Activated naive CD8-positive, alpha-beta T cell (primary cell): Measurements from ENCODE around the gene DAPL1.

Experiments used
- H3K27ac Mint-ChIP-seq: one replicate; pipeline ENCODE4 v1.8.0; 2021; ENCODE audit warnings: mixed read lengths
- H3K27me3 Mint-ChIP-seq: one replicate; pipeline ENCODE4 v1.8.0; 2021; ENCODE audit warnings: mixed read lengths
- H3K36me3 Mint-ChIP-seq: one replicate; pipeline ENCODE4 v1.8.0; 2021; ENCODE audit warnings: mixed read lengths
- H3K4me1 Mint-ChIP-seq: one replicate; pipeline ENCODE4 v1.8.0; 2021; ENCODE audit warnings: low read depth, mixed read lengths
- H3K4me3 Mint-ChIP-seq: one replicate; pipeline ENCODE4 v1.8.0; 2021; ENCODE audit warnings: mild to moderate bottlenecking, mixed read lengths
- H3K9me3 Mint-ChIP-seq: one replicate; pipeline ENCODE4 v1.8.0; 2021; ENCODE audit warnings: low read depth, mixed read lengths

The DAPL1 gene, protein sequence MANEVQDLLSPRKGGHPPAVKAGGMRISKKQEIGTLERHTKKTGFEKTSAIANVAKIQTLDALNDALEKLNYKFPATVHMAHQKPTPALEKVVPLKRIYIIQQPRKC

GRCh38 chr2:158795195-158795924 is at the start of gene DAPL1:
Gene DAPL1 (plus strand): TSS chr2:158795317. CDS start chr2:158795373, 56 bp downstream.
- Mint-ChIP-seq H3K27me3 (peaks cover 7% of the 10 kb centered on the region), H3K4me3 (no peak within 1 kb of the TSS), H3K4me1 (peaks cover 4% of the 10 kb centered on the region), H3K9me3 (no peaks in the 10 kb centered on the region), H3K36me3 (no peaks in the 10 kb centered on the region), H3K27ac (no peak within 1 kb of the TSS)

DNA sequence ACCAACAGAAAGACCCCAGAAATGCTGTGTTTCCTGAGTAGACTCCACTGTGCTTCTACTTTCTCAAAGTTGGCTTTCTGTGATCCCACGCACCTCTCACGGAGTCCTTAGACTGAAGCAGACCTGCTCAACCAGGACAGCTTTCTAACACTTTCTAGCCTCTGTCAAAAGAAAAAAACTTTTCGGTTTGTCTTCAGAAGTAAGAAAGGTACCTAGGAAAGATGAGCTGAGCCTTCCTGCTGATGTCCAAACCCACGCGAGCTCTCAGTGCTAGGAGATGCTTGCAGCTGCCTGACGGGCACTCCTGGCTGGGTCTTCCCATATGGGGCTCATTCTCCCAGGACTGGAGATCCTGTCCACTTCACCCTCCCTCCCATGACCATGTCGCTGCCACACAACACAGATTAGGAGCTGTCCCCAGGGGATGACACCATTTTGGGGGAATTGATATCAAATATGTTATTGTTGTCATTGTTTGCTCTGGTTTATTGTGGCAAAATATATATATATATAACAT is 49.2 kb upstream of the DAPL1 start:
- Mint-ChIP-seq H3K27ac (no peak overlapping the region), H3K4me3 (no peak overlapping the region), H3K36me3 (no peaks in the 10 kb centered on the region), H3K4me1 (no peaks in the 10 kb centered on the region), H3K27me3 (peaks cover 14% of the 10 kb centered on the region), H3K9me3 (no peaks in the 10 kb centered on the region)

DNA sequence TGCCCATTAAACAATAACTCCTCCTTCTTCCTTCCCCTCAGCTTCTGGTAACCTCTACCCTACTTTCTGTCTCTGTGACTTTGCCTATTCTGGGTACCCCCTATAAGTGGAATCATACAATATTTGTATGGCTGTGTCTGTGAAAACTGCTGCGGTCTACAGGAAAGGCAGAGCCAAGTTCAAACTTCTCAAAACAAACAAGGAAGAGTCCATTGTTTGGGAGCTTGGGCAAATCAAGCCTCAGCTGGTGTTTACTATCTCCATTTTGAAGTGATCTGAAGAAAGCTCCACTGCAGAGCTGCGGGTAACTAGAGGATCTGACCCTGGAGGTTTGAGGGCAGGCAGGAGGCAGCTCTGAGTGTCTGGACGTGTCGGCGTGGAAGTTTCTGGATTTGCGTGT is 48.6 kb upstream of the DAPL1 start:
- no peaks in the 10 kb centered on the region for H3K4me1 Mint-ChIP-seq

GRCh38 chr2:158747281-158747680 is 47.8 kb upstream of the DAPL1 start:
- Mint-ChIP-seq H3K9me3 (no peaks in the 10 kb centered on the region), H3K4me3 (no peak overlapping the region), H3K27ac (no peak overlapping the region), H3K27me3 (peaks cover 14% of the 10 kb centered on the region), H3K36me3 (no peaks in the 10 kb centered on the region), H3K4me1 (no peaks in the 10 kb centered on the region)

More for the DNA sequence above, 48.6 kb upstream of the DAPL1 start:
- Mint-ChIP-seq H3K27ac (no peak overlapping the region), H3K4me3 (no peak overlapping the region), H3K9me3 (no peaks in the 10 kb centered on the region), H3K36me3 (no peaks in the 10 kb centered on the region), H3K27me3 (peaks cover 14% of the 10 kb centered on the region)

DNA sequence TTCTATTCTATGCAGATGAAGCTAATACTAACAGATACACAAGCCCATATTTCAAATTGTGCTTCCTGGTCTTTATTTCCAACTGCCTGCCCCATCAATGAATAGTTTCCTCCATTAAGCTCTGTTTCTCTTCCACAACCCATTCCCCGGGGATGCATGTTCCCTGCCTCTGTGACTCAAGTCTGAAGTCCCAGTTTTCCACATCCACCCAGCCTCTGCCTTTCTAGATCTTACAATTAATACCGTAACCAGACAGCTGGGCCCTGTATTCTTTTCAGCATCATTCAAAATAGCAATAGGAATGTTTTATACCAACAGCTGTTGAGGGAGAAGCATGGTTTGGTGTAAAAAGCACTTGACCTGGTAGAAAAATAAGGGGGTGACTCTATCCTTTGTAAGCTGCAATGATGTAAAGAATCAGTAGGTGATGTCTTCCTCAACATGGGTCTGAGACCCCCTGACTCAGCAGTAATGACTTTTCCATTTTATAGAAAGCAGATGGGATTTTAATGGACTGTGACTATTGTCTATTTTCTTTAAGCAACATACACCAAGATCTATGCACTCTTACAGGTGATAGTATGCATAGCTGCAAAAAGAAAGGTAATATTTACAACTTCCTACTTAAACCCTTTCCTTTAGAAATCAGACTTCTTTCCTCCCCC is 46.1 kb upstream of the DAPL1 start:
- H3K27me3 Mint-ChIP-seq, result peaks cover 16% of the 10 kb centered on the region
- H3K9me3 Mint-ChIP-seq, result no peaks in the 10 kb centered on the region
- no peaks in the 10 kb centered on the region for H3K4me1 Mint-ChIP-seq
- no peaks in the 10 kb centered on the region for H3K36me3 Mint-ChIP-seq
- no peak overlapping the region for H3K4me3 Mint-ChIP-seq
- H3K27ac Mint-ChIP-seq, result no peak overlapping the region

- Mint-ChIP-seq H3K9me3 (no peaks in the 10 kb centered on the region), H3K4me3 (no peak overlapping the region), H3K4me1 (no peaks in the 10 kb centered on the region), H3K27ac (no peak overlapping the region), H3K36me3 (no peaks in the 10 kb centered on the region), H3K27me3 (peaks cover 16% of the 10 kb centered on the region)
Measured at GRCh38 chr2:158750458-158751125, 44.5 kb upstream of the DAPL1 start.

GRCh38 chr2:158753641-158754611 is 41.2 kb upstream of the DAPL1 start:
- Mint-ChIP-seq H3K9me3 (no peaks in the 10 kb centered on the region), H3K4me3 (no peak overlapping the region), H3K36me3 (no peaks in the 10 kb centered on the region), H3K4me1 (no peaks in the 10 kb centered on the region), H3K27me3 (peaks cover 6% of the 10 kb centered on the region), H3K27ac (no peak overlapping the region)

- H3K4me1 Mint-ChIP-seq, result no peaks in the 10 kb centered on the region
- no peak overlapping the region for H3K4me3 Mint-ChIP-seq
- H3K27me3 Mint-ChIP-seq, result peaks cover 7% of the 10 kb centered on the region
- H3K36me3 Mint-ChIP-seq, result no peaks in the 10 kb centered on the region
- H3K9me3 Mint-ChIP-seq, result no peaks in the 10 kb centered on the region
- no peak overlapping the region for H3K27ac Mint-ChIP-seq
Measured at GRCh38 chr2:158755310-158756087, 39.6 kb upstream of the DAPL1 start.

DNA sequence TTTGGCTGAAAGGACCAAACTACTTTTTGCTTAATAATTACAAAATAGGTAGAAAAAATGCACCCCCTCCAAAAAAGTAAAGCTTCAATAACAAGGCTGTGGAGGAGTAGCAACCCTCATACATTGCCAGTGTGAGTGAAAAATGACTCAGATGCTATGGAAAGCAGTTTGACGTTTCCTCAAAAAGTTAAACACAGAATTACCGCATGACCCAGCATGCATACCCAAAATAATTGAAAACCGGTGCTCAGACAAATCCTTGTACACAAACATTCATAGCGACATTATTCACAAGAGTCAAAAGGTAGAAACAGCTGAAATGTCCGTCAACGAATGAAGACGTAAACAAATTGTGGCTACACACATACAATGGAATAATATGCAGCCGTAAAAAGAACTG is 38.8 kb upstream of the DAPL1 start:
- Mint-ChIP-seq H3K27ac (no peak overlapping the region), H3K36me3 (no peaks in the 10 kb centered on the region), H3K4me3 (no peak overlapping the region), H3K4me1 (no peaks in the 10 kb centered on the region), H3K27me3 (peaks cover 7% of the 10 kb centered on the region), H3K9me3 (no peaks in the 10 kb centered on the region)

DNA sequence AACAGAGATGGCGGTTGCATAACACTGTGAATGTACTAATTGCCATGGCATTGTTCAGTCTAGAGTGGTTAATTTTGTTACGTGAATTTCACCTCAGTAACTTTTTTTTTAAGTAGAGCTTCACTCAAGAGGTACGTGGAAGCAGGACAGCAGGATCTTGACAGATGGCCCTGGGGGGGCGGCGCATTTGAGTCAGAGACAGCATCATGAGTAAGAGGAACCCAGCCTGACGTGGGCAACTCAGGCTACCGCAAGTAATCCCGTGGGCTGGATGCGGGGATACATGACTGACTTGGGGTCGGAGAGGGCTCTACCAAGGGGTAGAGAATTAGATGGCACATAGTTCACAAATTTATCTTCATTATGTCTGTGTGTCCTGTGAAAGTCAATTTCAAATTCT is 38.1 kb upstream of the DAPL1 start:
- Mint-ChIP-seq H3K36me3 (no peaks in the 10 kb centered on the region), H3K4me3 (no peak overlapping the region), H3K27ac (no peak overlapping the region), H3K27me3 (peaks cover 7% of the 10 kb centered on the region), H3K9me3 (no peaks in the 10 kb centered on the region), H3K4me1 (no peaks in the 10 kb centered on the region)

GRCh38 chr2:158760887-158761286 is 34.2 kb upstream of the DAPL1 start:
- Mint-ChIP-seq H3K27me3 (peaks cover 2% of the 10 kb centered on the region), H3K4me3 (no peak overlapping the region), H3K27ac (no peak overlapping the region), H3K36me3 (no peaks in the 10 kb centered on the region), H3K4me1 (no peaks in the 10 kb centered on the region), H3K9me3 (no peaks in the 10 kb centered on the region)

- Mint-ChIP-seq H3K27me3 (peaks cover 2% of the 10 kb centered on the region), H3K4me3 (no peak overlapping the region), H3K36me3 (no peaks in the 10 kb centered on the region), H3K4me1 (no peaks in the 10 kb centered on the region), H3K27ac (no peak overlapping the region), H3K9me3 (no peaks in the 10 kb centered on the region)
Measured at GRCh38 chr2:158761621-158762020, 33.5 kb upstream of the DAPL1 start.

GRCh38 chr2:158762336-158762735 is 32.8 kb upstream of the DAPL1 start:
- Mint-ChIP-seq H3K36me3 (no peaks in the 10 kb centered on the region), H3K4me3 (no peak overlapping the region), H3K4me1 (no peaks in the 10 kb centered on the region), H3K27ac (no peak overlapping the region), H3K27me3 (peaks cover 2% of the 10 kb centered on the region), H3K9me3 (no peaks in the 10 kb centered on the region)

DNA sequence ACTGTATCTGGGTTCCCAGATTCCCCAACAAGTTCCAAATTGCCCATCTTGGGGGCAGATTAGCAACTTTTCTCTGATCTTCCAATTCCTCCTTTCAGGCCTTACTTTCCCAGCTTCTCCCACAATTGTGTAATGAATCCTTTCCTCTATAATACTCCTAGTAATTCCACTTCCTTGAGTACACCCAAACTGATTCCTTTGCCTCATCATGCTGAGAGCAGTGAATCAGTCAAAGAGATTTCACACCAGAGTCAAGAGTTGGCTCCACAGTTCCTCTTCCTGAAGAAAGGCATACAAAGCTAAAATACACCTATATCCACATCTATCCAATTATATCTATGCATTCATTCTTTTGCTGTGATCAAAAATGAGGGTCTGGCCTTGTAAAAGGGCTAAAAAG is 28.6 kb upstream of the DAPL1 start:
- Mint-ChIP-seq H3K27ac (no peak overlapping the region), H3K27me3 (no peaks in the 10 kb centered on the region), H3K36me3 (no peaks in the 10 kb centered on the region), H3K4me1 (no peaks in the 10 kb centered on the region), H3K4me3 (no peak overlapping the region), H3K9me3 (no peaks in the 10 kb centered on the region)
